NCI-H510A treated with DMSO at 0.1 percent for 48 hours (cell line): Measurements from ENCODE around the gene UCN.

Experiments
- DNase-seq: peaks from one replicate; lab custom pipeline; 2025; lab: John Stamatoyannopoulos, UW

UCN gene

DNA sequence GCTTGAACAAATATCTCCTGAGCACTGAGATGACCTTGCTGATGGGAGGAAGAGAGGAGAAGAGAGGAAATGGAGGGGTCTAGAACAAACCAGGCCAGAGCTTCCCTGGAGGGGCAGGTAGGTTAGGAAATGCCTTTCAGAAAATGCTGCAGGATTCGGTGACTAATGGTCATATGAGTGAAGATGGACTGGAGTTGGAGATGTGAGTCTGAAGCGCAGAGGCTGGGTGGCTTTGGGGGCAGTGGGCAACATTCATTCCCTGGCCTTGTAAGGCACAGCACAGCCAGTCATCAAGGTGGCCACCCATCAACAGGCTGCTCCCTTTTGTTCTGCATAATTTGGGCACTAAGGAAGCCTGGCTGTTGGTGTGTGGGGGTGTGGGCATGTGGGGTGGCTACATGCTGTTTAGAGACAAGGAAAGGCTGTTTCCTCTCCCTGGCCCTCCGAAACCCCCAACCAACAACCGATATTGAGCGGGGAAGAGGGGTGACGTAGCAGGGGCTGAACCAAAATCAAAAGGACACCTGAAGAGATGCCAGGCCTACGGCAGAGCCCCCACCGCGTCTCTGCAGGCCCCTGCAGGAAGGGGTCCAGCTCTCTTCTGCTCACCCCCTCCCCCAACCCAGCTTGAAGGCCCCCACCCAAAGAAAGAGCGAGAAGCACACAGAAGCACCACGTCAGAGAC is 46.9 kb downstream of the UCN start:
- no peak for DNase-seq

DNA sequence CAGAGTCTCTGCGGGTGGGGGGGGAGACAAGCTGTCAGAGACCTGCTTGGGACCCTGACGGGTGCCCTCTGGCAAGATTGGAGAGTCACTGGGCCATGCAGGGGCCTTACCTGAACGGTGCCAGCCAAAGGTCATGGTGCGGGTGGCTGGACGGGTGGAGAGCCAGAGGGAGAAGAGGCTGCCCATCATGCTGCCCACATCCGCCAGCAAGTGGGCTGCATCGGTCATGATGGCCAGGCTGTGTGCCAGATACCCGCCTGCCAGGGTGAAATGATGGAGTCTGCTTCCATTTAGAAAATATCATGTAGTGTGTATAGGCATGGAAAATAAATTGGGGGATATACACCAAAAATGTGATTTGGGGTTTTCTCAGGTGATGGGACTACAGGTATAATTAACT is 50.2 kb downstream of the UCN start:
- DNase-seq: no peak
